Neural cell (in vitro differentiated cells): ENCODE results near the gene PLBD2. TPM values are rescaled to one million over a fixed set of nuclear protein-coding genes. Genes with fewer than 3 reads are reported as not detected.

Experiments used
- H2AFZ ChIP-seq: fragments of 200-600, 300-800 bp; sonication (generic), shearing (Covaris generic); 2 replicates; pipeline ENCODE4 v1.6.0; 2014; ENCODE audit warnings: low read depth, mild to moderate bottlenecking, antibody characterized with exemption, low read length, moderate library complexity
- H3F3A ChIP-seq: fragments of 200-600 bp; shearing (Covaris generic); 2 replicates; pipeline ENCODE4 v1.6.1; 2016; ENCODE audit warnings: mild to moderate bottlenecking, moderate library complexity, mixed read lengths, antibody characterized with exemption, low read length; ENCODE audit not compliant: insufficient read depth, poor library complexity, severe bottlenecking
- H3K27ac ChIP-seq: fragments of 200-600, 300-800 bp; sonication (generic), shearing (Covaris generic); 2 replicates; pipeline ENCODE4 v1.5.1; 2014; ENCODE audit warnings: mild to moderate bottlenecking, low read length, moderate library complexity
- H3K27me3 ChIP-seq: fragments of 300-800, 200-600 bp; sonication (generic), shearing (Covaris generic); 2 replicates; pipeline ENCODE4 v1.6.0; 2014; ENCODE audit warnings: mild to moderate bottlenecking, low read depth, low read length, moderate library complexity; ENCODE audit not compliant: insufficient read depth
- H3K36me3 ChIP-seq: fragments of 300-800, 200-600 bp; sonication (generic), shearing (Covaris generic); 2 replicates; pipeline ENCODE4 v1.5.1; 2014; ENCODE audit warnings: mild to moderate bottlenecking, antibody characterized with exemption, low read length, moderate library complexity; ENCODE audit not compliant: insufficient read depth
- H3K4me2 ChIP-seq: fragments of 300-800, 200-600 bp; sonication (generic), shearing (Covaris generic); 2 replicates; pipeline ENCODE4 v1.6.0; 2014; ENCODE audit warnings: mild to moderate bottlenecking, low read length
- H3K4me3 ChIP-seq: fragments of 300-800, 200-600 bp; sonication (generic), shearing (Covaris generic); 2 replicates; pipeline ENCODE4 v1.5.1; 2014; ENCODE audit warnings: mild to moderate bottlenecking, low read length, moderate library complexity
- H3K79me2 ChIP-seq: fragments of 200-600 bp; shearing (Covaris generic); replicated peaks from 2 replicates; pipeline ENCODE4 v1.6.0; 2014; ENCODE audit warnings: mild to moderate bottlenecking, low read length, moderate library complexity; ENCODE audit not compliant: insufficient read depth
- H3K9ac ChIP-seq: fragments of 300-800, 200-600 bp; sonication (generic), shearing (Covaris generic); 2 replicates; pipeline ENCODE4 v1.6.1; 2016; ENCODE audit warnings: mild to moderate bottlenecking, low read length, mixed read lengths
- H3K9me2 ChIP-seq: fragments of 200-600 bp; shearing (Covaris generic); 2 replicates; pipeline ENCODE4 v1.6.1; 2016; ENCODE audit warnings: mild to moderate bottlenecking, low read length, mixed read lengths; ENCODE audit not compliant: insufficient read depth
- H3K9me3 ChIP-seq: fragments of 200-600, 300-800 bp; sonication (generic), shearing (Covaris generic); 2 replicates; pipeline ENCODE4 v1.6.1; 2016; ENCODE audit warnings: mild to moderate bottlenecking, mixed run types, low read length, moderate library complexity, mixed read lengths
- H4K20me1 ChIP-seq: fragments of 200-600 bp; shearing (Covaris generic); 2 replicates; pipeline ENCODE4 v1.6.1; 2016; ENCODE audit warnings: mild to moderate bottlenecking, mixed run types; ENCODE audit not compliant: insufficient read depth
- EP300 ChIP-seq: fragments of 450-650 bp; conservative IDR thresholded peaks from 2 replicates; pipeline ENCODE4 v1.6.1; 2014; ENCODE audit warnings: antibody characterized with exemption, mild to moderate bottlenecking, moderate library complexity; ENCODE audit not compliant: poor library complexity, severe bottlenecking
- EZH2 ChIP-seq: fragments of 200-600, 300-800 bp; shearing (Covaris generic), sonication (generic); IDR thresholded peaks from 2 replicates; pipeline ENCODE4 v1.6.1; 2014; ENCODE audit warnings: antibody characterized with exemption, low read length, borderline replicate concordance, mild to moderate bottlenecking; ENCODE audit not compliant: insufficient read depth, poor library complexity, severe bottlenecking
- MXI1 ChIP-seq: fragments of 450-650 bp; conservative IDR thresholded peaks from 2 replicates; pipeline ENCODE4 v1.6.1; 2014; ENCODE audit warnings: antibody characterized with exemption, mild to moderate bottlenecking; ENCODE audit not compliant: poor library complexity, severe bottlenecking
- POLR2AphosphoS5 ChIP-seq: IDR thresholded peaks from 2 replicates; pipeline ENCODE4 v1.6.1; 2012
- RAD21 ChIP-seq: fragments of 450-650 bp; conservative IDR thresholded peaks from 2 replicates; pipeline ENCODE4 v1.6.1; 2014; ENCODE audit warnings: antibody characterized with exemption, mild to moderate bottlenecking, moderate library complexity
- SMC3 ChIP-seq: fragments of 450-650 bp; conservative IDR thresholded peaks from 2 replicates; pipeline ENCODE4 v1.6.1; 2014; ENCODE audit warnings: antibody characterized with exemption, mild to moderate bottlenecking, moderate library complexity; ENCODE audit not compliant: poor library complexity
- TAF1 ChIP-seq: IDR thresholded peaks from 2 replicates; pipeline ENCODE4 v1.6.1; 2012; ENCODE audit warnings: low read depth
- polyA plus RNA-seq: library from polyadenylated mRNA; depleted of rRNA; stranded (reverse); fragments of >200 nt; gene quantifications from 2 replicates; pipeline ENCODE4 v1.2.3, GENCODE V29; 2014
- TF ChIP-seq, protein P1 (sequence below): fragments of 450-650 bp; IDR thresholded peaks from 2 replicates; pipeline ENCODE4 v1.5.1; 2014; ENCODE audit warnings: antibody characterized with exemption, mild to moderate bottlenecking, moderate library complexity; ENCODE audit not compliant: poor library complexity, severe bottlenecking
- TF ChIP-seq, protein P2 (sequence below): IDR thresholded peaks from 2 replicates; pipeline ENCODE4 v1.6.1; 2012; ENCODE audit warnings: borderline replicate concordance

PLBD2 gene
- polyA plus RNA-seq, 1 donor from 2014 or later = 4.8 TPM

DNA sequence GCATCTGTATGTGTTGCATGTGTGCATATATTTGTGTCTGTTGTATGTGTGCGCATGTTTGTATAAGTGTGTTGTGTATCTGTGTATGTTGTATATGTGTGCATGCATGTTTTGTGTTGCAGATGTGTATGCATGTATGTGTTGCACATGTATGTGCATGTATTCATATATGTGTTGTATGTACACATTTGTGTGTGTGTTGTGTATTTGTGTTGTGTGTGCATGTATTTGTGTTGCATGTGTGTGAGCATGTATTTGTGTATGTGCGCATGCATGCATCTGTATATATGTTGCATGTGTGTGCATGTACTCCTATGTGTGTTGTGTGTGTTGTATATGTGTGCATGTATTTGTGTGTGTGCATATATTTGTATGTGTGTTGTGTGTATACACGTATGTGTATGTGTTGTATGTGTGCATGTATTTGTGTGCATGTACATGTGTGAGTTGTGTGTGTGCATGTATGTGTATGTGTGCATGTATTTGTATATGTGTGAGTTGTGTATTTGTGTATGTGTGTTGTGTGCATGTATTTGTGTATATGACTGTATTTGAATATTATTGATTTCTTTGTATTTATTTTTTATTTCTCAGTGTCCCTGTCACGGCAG lies 40.2 kb upstream of the PLBD2 start:
- no peak overlapping the region for H2AFZ ChIP-seq
- H3K79me2 ChIP-seq = no peaks in the 10 kb centered on the region
- H3K27me3 ChIP-seq = no peaks in the 10 kb centered on the region
- H3K9me3 ChIP-seq = no peaks in the 10 kb centered on the region
- no peaks in the 10 kb centered on the region for H4K20me1 ChIP-seq
- no peak overlapping the region for H3K4me3 ChIP-seq
- no peaks in the 10 kb centered on the region for H3K9me2 ChIP-seq
- no peak overlapping the region for H3K9ac ChIP-seq
- H3F3A ChIP-seq = no peaks in the 10 kb centered on the region
- H3K27ac ChIP-seq = no peak overlapping the region
- H3K4me2 ChIP-seq = no peak overlapping the region
- H3K36me3 ChIP-seq = no peaks in the 10 kb centered on the region
- TF ChIP-seq POLR2AphosphoS5 (no peak), TAF1 (no peak), SMC3 (no peak), MXI1 (no peak), EZH2 (no peak), EP300 (no peak), RAD21 (no peak)
- TF ChIP-seq, protein P1, sequence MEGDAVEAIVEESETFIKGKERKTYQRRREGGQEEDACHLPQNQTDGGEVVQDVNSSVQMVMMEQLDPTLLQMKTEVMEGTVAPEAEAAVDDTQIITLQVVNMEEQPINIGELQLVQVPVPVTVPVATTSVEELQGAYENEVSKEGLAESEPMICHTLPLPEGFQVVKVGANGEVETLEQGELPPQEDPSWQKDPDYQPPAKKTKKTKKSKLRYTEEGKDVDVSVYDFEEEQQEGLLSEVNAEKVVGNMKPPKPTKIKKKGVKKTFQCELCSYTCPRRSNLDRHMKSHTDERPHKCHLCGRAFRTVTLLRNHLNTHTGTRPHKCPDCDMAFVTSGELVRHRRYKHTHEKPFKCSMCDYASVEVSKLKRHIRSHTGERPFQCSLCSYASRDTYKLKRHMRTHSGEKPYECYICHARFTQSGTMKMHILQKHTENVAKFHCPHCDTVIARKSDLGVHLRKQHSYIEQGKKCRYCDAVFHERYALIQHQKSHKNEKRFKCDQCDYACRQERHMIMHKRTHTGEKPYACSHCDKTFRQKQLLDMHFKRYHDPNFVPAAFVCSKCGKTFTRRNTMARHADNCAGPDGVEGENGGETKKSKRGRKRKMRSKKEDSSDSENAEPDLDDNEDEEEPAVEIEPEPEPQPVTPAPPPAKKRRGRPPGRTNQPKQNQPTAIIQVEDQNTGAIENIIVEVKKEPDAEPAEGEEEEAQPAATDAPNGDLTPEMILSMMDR = no peak
- TF ChIP-seq, protein P2, sequence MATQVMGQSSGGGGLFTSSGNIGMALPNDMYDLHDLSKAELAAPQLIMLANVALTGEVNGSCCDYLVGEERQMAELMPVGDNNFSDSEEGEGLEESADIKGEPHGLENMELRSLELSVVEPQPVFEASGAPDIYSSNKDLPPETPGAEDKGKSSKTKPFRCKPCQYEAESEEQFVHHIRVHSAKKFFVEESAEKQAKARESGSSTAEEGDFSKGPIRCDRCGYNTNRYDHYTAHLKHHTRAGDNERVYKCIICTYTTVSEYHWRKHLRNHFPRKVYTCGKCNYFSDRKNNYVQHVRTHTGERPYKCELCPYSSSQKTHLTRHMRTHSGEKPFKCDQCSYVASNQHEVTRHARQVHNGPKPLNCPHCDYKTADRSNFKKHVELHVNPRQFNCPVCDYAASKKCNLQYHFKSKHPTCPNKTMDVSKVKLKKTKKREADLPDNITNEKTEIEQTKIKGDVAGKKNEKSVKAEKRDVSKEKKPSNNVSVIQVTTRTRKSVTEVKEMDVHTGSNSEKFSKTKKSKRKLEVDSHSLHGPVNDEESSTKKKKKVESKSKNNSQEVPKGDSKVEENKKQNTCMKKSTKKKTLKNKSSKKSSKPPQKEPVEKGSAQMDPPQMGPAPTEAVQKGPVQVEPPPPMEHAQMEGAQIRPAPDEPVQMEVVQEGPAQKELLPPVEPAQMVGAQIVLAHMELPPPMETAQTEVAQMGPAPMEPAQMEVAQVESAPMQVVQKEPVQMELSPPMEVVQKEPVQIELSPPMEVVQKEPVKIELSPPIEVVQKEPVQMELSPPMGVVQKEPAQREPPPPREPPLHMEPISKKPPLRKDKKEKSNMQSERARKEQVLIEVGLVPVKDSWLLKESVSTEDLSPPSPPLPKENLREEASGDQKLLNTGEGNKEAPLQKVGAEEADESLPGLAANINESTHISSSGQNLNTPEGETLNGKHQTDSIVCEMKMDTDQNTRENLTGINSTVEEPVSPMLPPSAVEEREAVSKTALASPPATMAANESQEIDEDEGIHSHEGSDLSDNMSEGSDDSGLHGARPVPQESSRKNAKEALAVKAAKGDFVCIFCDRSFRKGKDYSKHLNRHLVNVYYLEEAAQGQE = no peak

DNA sequence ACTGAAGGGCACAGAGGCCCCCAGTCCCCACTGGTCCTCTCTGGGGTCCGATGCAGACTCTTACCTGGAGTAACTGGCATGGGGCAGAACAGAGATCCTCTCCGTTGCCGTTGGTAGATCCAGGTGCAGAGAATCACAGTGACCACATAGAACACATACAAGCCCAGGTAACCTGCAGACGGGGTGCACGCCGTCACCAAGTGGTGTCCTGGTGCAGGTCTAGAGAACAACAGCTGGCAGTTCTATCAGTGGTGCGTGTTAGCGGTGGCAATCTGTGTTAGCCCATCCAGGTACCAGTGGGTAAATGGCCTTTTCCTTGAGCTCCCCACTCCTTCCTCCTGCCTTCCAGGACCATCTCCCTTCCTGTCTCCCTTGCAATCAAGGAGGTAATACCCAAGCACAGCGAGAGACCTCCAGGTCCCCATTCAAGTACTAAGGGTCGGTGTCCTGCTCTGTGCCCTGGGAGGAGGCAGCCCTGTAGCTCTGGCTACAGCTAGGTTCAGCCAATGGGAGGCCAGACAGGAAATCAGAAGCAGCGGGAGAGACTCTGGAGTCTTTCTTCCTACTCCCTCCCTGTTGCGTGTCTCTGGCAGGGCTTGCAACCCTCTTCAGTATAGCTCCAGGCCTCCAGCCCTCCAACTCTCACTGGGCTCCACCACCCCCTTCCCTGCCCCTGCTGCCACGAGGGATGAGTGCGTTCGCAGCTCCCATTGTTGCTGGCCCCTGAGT lies 39.3 kb upstream of the PLBD2 start:
- Histone ChIP-seq H3K9me2 (no peaks in the 10 kb centered on the region), H3K4me2 (no peak overlapping the region), H4K20me1 (no peaks in the 10 kb centered on the region), H3K9me3 (no peaks in the 10 kb centered on the region), H2AFZ (no peak overlapping the region), H3K4me3 (no peak overlapping the region), H3K27ac (no peak overlapping the region), H3K36me3 (no peaks in the 10 kb centered on the region), H3K9ac (no peak overlapping the region), H3F3A (no peaks in the 10 kb centered on the region), H3K27me3 (no peaks in the 10 kb centered on the region), H3K79me2 (no peaks in the 10 kb centered on the region)
- TF ChIP-seq, protein P2 = no peak
- TF ChIP-seq MXI1 = no peak
- TF ChIP-seq EZH2 = no peak
- TF ChIP-seq, protein P1 = no peak
- TF ChIP-seq EP300 = no peak
- TF ChIP-seq POLR2AphosphoS5 = no peak
- no peak for TF ChIP-seq TAF1
- no peak for TF ChIP-seq RAD21
- no peak for TF ChIP-seq SMC3
